Measurements from ENCODE around the gene TSHZ2.
"Not testable (repeated sequence)": the region's sequence is repeated elsewhere in the genome, so short reads cannot be mapped to it uniquely, and the experiment has no call there.

GRCh38 chr20:53536382-53536781, 564.2 kb downstream of the TSHZ2 start:
- TF ChIP-seq CEBPB (IDR thresholded peaks at IDR 0.05; ENCODE audit: low read depth); EZH2phosphoT487 (IDR thresholded peaks at IDR 0.05; ENCODE audit: borderline replicate concordance): not testable (repeated sequence)

Data from HCT116 (cell line).